ENCODE data around the gene PKMYT1. TPM values are rescaled to one million over a fixed set of nuclear protein-coding genes. Genes with fewer than 3 reads are reported as not detected.

Gene PKMYT1
- total RNA-seq, 1 donor from 2014 or later: not detected

DNA sequence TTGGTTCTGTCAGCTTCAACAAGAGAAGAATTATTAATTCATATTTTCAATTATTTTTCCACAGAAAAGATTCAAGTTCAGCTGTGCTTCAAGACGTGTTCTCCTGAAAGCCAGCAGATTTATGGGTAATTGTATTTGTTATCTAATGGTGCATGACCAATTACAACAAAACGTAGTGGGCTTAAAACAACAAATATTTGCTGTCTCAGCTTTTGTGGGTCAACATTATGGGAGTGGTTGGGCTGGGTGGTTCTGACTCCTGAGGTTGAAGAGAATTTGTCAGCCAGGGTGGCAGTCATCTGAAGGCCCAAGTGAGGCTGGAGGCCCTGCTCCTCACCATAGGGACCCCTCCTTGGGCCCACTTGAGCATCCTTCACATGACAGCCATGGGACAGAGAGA is 40.3 kb downstream of the PKMYT1 start:
- no peak for DNase-seq (ENCODE audit: low spot score in 2 of 2)
- Histone ChIP-seq H3K4me1 (no peaks in the 10 kb centered on the region), H3K27me3 (no peaks in the 10 kb centered on the region), H3K9me3 (no peaks in the 10 kb centered on the region), H3K4me3 (no peak overlapping the region), H3K36me3 (peaks cover 64 to 81% of the 10 kb centered on the region in 2 donors), H3K27ac (no peak overlapping the region)
- intact Hi-C loops (cut with DNase I): no loop called here
- no peak for TF ChIP-seq CTCF (IDR thresholded peaks at IDR 0.05)

- DNase-seq (ENCODE audit: low spot score in 2 of 2): no peak
- intact Hi-C loops (cut with DNase I): no loop called here
- Histone ChIP-seq H3K27me3 (no peaks in the 10 kb centered on the region), H3K4me1 (no peaks in the 10 kb centered on the region), H3K9me3 (no peaks in the 10 kb centered on the region), H3K4me3 (no peak overlapping the region), H3K27ac (no peak overlapping the region), H3K36me3 (peaks cover 75 to 88% of the 10 kb centered on the region in 2 donors)
- no peak for TF ChIP-seq CTCF (IDR thresholded peaks at IDR 0.05)
These were observed 42.0 kb downstream of the PKMYT1 start for GRCh38 chr16:2938206-2938605.

DNA sequence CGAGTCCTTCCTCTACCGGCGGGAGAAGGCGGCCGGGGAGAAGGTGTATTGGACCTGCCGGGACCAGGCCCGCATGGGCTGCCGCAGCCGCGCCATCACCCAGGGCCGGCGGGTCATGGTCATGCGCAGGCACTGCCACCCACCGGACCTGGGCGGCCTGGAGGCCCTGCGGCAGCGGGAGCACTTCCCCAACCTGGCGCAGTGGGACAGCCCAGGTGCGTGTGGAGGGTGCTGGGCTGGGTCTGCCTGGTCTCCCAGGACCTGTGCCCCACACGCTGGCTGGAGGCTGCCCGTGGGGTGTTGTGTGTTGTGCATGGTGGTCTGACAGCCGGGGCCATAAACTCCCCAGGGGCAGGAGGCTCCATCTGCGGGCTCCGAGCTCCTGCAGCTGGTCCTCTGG is 43.1 kb downstream of the PKMYT1 start:
- no peak for DNase-seq (ENCODE audit: low spot score in 2 of 2)
- peaks cover 80 to 89% of the 10 kb centered on the region in 2 donors for H3K36me3 ChIP-seq
- intact Hi-C loops (cut with DNase I): no loop called here
- no peaks in the 10 kb centered on the region for H3K9me3 ChIP-seq
- no peak for TF ChIP-seq CTCF (IDR thresholded peaks at IDR 0.05)
- no peak overlapping the region for H3K4me3 ChIP-seq
- H3K27me3 ChIP-seq: no peaks in the 10 kb centered on the region
- H3K4me1 ChIP-seq: no peaks in the 10 kb centered on the region
- no peak overlapping the region for H3K27ac ChIP-seq

- no peak for TF ChIP-seq CTCF (IDR thresholded peaks at IDR 0.05)
- no peak for DNase-seq (ENCODE audit: low spot score in 2 of 2)
- no peak overlapping the region for H3K4me3 ChIP-seq
- no peaks in the 10 kb centered on the region for H3K9me3 ChIP-seq
- no peaks in the 10 kb centered on the region for H3K27me3 ChIP-seq
- no peaks in the 10 kb centered on the region for H3K4me1 ChIP-seq
- no peak overlapping the region for H3K27ac ChIP-seq
- H3K36me3 ChIP-seq: peaks cover 75 to 88% of the 10 kb centered on the region in 2 donors
- intact Hi-C loops (cut with DNase I): no loop called here
These were observed 43.7 kb downstream of the PKMYT1 start for GRCh38 chr16:2936436-2937011.

- H3K27me3 ChIP-seq: no peaks in the 10 kb centered on the region
- no peaks in the 10 kb centered on the region for H3K9me3 ChIP-seq
- no peaks in the 10 kb centered on the region for H3K4me1 ChIP-seq
- no peak overlapping the region for H3K27ac ChIP-seq
- DNase-seq (ENCODE audit: low spot score in 2 of 2): no peak
- H3K36me3 ChIP-seq: peaks cover 73 to 84% of the 10 kb centered on the region in 2 donors
- H3K4me3 ChIP-seq: no peak overlapping the region
- TF ChIP-seq CTCF (IDR thresholded peaks at IDR 0.05): no peak
- intact Hi-C loops (cut with DNase I): no loop called here
These were observed 45.8 kb downstream of the PKMYT1 start for GRCh38 chr16:2934450-2934849.

GRCh38 chr16:2933701-2934100 is 46.5 kb downstream of the PKMYT1 start:
- DNase-seq (ENCODE audit: low spot score in 2 of 2): no peak
- Histone ChIP-seq H3K36me3 (peaks cover 66 to 76% of the 10 kb centered on the region in 2 donors), H3K9me3 (no peaks in the 10 kb centered on the region), H3K4me1 (no peaks in the 10 kb centered on the region), H3K27ac (no peak overlapping the region), H3K27me3 (no peaks in the 10 kb centered on the region), H3K4me3 (no peak overlapping the region)
- intact Hi-C loops (cut with DNase I): no loop called here
- no peak for TF ChIP-seq CTCF (IDR thresholded peaks at IDR 0.05)
